DOHH2 (cell line): ENCODE results near the gene ATP10D.

Source experiments
- EZH2phosphoT487 ChIP-seq: fragments of 200-600 bp; sonication (generic); IDR thresholded peaks from 2 replicates; pipeline ENCODE4 v1.6.1; 2017; ENCODE audit warnings: borderline replicate concordance, mild to moderate bottlenecking, antibody characterized with exemption, low read length, moderate library complexity, mixed read lengths
- TF ChIP-seq, protein P1 (sequence below): fragments of 200-600 bp; sonication (generic); IDR thresholded peaks from one replicate; pipeline ENCODE4 v1.5.1; 2014; ENCODE audit warnings: antibody characterized with exemption, mild to moderate bottlenecking, low read depth, low read length; ENCODE audit not compliant: poor library complexity, severe bottlenecking

DNA sequence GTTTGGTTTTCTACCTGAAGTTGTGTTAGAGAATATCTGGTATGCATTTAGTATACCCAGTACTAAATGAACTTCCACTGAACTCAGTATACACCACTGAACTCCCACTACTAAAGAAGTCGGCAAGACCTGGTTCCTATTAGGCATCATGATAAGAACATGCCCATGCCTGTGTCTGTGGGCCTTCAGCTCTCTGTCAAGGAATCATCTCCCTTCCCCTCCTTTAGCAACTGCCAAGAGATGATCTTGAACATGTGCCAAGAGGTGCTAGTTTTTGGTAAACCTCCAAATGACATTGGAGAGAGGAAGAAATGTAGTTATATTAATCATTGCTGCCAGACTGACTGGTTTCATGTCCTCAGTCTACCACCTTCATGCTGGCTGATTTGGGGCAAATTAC is 113.2 kb downstream of the ATP10D start:
- TF ChIP-seq, protein P1, sequence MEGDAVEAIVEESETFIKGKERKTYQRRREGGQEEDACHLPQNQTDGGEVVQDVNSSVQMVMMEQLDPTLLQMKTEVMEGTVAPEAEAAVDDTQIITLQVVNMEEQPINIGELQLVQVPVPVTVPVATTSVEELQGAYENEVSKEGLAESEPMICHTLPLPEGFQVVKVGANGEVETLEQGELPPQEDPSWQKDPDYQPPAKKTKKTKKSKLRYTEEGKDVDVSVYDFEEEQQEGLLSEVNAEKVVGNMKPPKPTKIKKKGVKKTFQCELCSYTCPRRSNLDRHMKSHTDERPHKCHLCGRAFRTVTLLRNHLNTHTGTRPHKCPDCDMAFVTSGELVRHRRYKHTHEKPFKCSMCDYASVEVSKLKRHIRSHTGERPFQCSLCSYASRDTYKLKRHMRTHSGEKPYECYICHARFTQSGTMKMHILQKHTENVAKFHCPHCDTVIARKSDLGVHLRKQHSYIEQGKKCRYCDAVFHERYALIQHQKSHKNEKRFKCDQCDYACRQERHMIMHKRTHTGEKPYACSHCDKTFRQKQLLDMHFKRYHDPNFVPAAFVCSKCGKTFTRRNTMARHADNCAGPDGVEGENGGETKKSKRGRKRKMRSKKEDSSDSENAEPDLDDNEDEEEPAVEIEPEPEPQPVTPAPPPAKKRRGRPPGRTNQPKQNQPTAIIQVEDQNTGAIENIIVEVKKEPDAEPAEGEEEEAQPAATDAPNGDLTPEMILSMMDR = no peak
- no peak for TF ChIP-seq EZH2phosphoT487
